IPS-18c (cell line): ENCODE data around the gene RAB40AL.
"Not testable (repeated sequence)": the region's sequence is repeated elsewhere in the genome, so short reads cannot be mapped to it uniquely, and the experiment has no call there.

Source experiments
- H3K4me3 ChIP-seq: 2 replicates; pipeline ENCODE4 v1.7.0; 2013; ENCODE audit warnings: low read depth, mild to moderate bottlenecking, low read length, moderate library complexity; ENCODE audit not compliant: insufficient read depth
- H3K9me3 ChIP-seq: one replicate; pipeline ENCODE4 v1.6.1; 2013; ENCODE audit warnings: mild to moderate bottlenecking, low read length, moderate library complexity; ENCODE audit not compliant: control insufficient read depth, insufficient read depth

Gene RAB40AL

GRCh38 chrX:102936972-102937371, at the start of gene RAB40AL:
Gene RAB40AL (plus strand): TSS chrX:102937272. CDS start chrX:102937319, 47 bp downstream.
- not testable (repeated sequence) for H3K4me3 ChIP-seq, H3K9me3 ChIP-seq

GRCh38 chrX:102887687-102888086, 49.4 kb upstream of the RAB40AL start:
- no peaks in the 10 kb centered on the region for H3K9me3 ChIP-seq

GRCh38 chrX:102892103-102892502, 45.0 kb upstream of the RAB40AL start:
- Histone ChIP-seq H3K9me3 (no peaks in the 10 kb centered on the region), H3K4me3 (no peak overlapping the region)

More at GRCh38 chrX:102887687-102888086, 49.4 kb upstream of the RAB40AL start:
- no peak overlapping the region for H3K4me3 ChIP-seq

GRCh38 chrX:102899940-102900916, 36.8 kb upstream of the RAB40AL start:
- H3K4me3 ChIP-seq = no peak overlapping the region
- H3K9me3 ChIP-seq = no peaks in the 10 kb centered on the region

GRCh38 chrX:102902355-102902754, 34.7 kb upstream of the RAB40AL start:
- no peaks in the 10 kb centered on the region for H3K9me3 ChIP-seq
- H3K4me3 ChIP-seq = no peak overlapping the region

GRCh38 chrX:102930990-102931756, 5.9 kb upstream of the RAB40AL start:
- no peak overlapping the region for H3K4me3 ChIP-seq
- no peaks in the 10 kb centered on the region for H3K9me3 ChIP-seq

- no peak overlapping the region for H3K4me3 ChIP-seq
- no peaks in the 10 kb centered on the region for H3K9me3 ChIP-seq
Observed at GRCh38 chrX:102934624-102935023, 2.4 kb upstream of the RAB40AL start.

- peaks cover 2% of the 10 kb centered on the region for H3K9me3 ChIP-seq
- H3K4me3 ChIP-seq = peak overlapping the region; percentile 35
Observed at GRCh38 chrX:102950908-102951866, 14.1 kb downstream of the RAB40AL start.

- Histone ChIP-seq H3K4me3 (no peak overlapping the region), H3K9me3 (no peaks in the 10 kb centered on the region)
Observed at GRCh38 chrX:102957751-102958150, 20.7 kb downstream of the RAB40AL start.

GRCh38 chrX:102958794-102959193, 21.7 kb downstream of the RAB40AL start:
- Histone ChIP-seq H3K4me3 (no peak overlapping the region), H3K9me3 (no peaks in the 10 kb centered on the region)

GRCh38 chrX:102959471-102959870, 22.4 kb downstream of the RAB40AL start:
- Histone ChIP-seq H3K4me3 (no peak overlapping the region), H3K9me3 (no peaks in the 10 kb centered on the region)

- Histone ChIP-seq H3K9me3 (no peaks in the 10 kb centered on the region), H3K4me3 (no peak overlapping the region)
Observed at GRCh38 chrX:102963955-102964354, 26.9 kb downstream of the RAB40AL start.

- Histone ChIP-seq H3K4me3 (no peak overlapping the region), H3K9me3 (no peaks in the 10 kb centered on the region)
Observed at GRCh38 chrX:102964940-102965339, 27.9 kb downstream of the RAB40AL start.

- Histone ChIP-seq H3K9me3 (peaks cover 4% of the 10 kb centered on the region), H3K4me3 (no peak overlapping the region)
Observed at GRCh38 chrX:102966701-102967100, 29.6 kb downstream of the RAB40AL start.

- Histone ChIP-seq H3K4me3 (no peak overlapping the region), H3K9me3 (peaks cover 4% of the 10 kb centered on the region)
Observed at GRCh38 chrX:102968216-102968615, 31.1 kb downstream of the RAB40AL start.

- H3K4me3 ChIP-seq, H3K9me3 ChIP-seq: not testable (repeated sequence)
Observed at GRCh38 chrX:102971536-102971935, 34.5 kb downstream of the RAB40AL start.

GRCh38 chrX:102975016-102975415, 37.9 kb downstream of the RAB40AL start:
- Histone ChIP-seq H3K9me3 (peaks cover 4% of the 10 kb centered on the region), H3K4me3 (no peak overlapping the region)
